Sciatic nerve (tissue), 2 donors: Measurements from ENCODE around the gene HOATZ. TPM values are rescaled to one million over a fixed set of nuclear protein-coding genes. Genes with fewer than 3 reads are reported as not detected.

Source experiments
- ATAC-seq: fragments of 200-7000 bp; cut with Tn5 transposase; one replicate; pipeline ENCODE4 v1.9.1; 2020; ENCODE audit warnings: mild to moderate bottlenecking, moderate library complexity
- DNase-seq: peaks from one replicate; pipeline ENCODE4 v3.0.0-alpha.2; 2020; ENCODE audit warnings: low spot score
- intact Hi-C: fragments of 100-400 bp; cut with DNase I; formaldehyde crosslinking; loops from one replicate; pipeline ENCODE4 v1.14.2; 2022
- microRNA-seq: library from miRNA; unstranded; fragments of <30 nt; microRNA quantifications from one replicate; pipeline ENCODE4 v1.2.0, GENCODE V29; 2020
- total RNA-seq: library from RNA; stranded (reverse); fragmentation: NEBNext Ultra II Directional; extraction: Animal tissue kit (Norgen Biotek cat#: 25700); gene quantifications from one replicate; pipeline ENCODE4 v1.2.1, GENCODE V29; 2021
- donor health status: DM: no; HTN: no; CAD: no.
- donor health status: DM: no; HTN: no; CAD: no.

Gene HOATZ
- total RNA-seq, 1 donor from 2014 or later: not detected

- DNase-seq (no peak), ATAC-seq (peak; percentile 37)
- intact Hi-C loops: loop anchor here (10.0 kb wide), 1 partner anchor 275 kb away; no protein-coding TSS in a partner anchor
Measured at GRCh38 chr11:111569476-111569875, 54.9 kb downstream of the HOATZ start.

GRCh38 chr11:111570796-111571195 is 56.2 kb downstream of the HOATZ start:
- intact Hi-C loops: no loop called here
- DNase-seq: no peak
- ATAC-seq: no peak

DNA sequence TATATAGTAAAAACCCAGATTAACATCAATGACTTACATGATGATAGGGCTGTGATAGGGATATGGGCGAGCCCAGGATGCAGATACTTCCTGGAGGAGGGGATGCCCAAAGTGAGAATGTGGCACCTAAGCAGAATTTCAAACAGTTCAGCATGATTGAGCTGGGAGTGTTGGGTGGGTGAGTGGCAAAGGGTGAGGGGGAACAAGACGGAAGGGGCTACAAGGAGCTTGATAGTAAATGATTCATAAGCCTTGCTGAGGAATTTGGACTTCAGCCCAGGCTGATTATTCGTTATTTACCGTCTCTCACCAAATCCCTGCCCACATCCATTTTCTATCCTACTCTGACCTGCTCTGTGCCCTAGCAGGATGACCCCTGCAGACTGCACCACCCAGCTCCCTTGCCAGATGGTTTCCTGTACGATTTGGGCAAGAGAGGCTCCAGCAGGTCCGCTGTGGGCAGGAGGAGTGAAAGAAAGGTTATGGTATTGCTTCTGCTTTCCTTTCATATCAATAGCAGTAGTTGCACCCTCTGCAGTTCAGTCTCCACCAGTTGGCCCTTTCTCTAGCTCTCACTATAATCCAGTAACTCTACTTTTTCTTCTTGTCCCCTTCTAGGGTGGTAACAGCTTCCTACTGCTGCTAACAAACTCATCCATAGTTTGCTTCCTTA is 57.4 kb downstream of the HOATZ start:
- intact Hi-C loops: no loop called here
- DNase-seq (no peak), ATAC-seq (no peak)

- ATAC-seq (no peak), DNase-seq (no peak)
- intact Hi-C loops: no loop called here
Measured at GRCh38 chr11:111572581-111572980, 58.0 kb downstream of the HOATZ start.

- DNase-seq (no peak), ATAC-seq (peak; percentile 61)
- intact Hi-C loops: no loop called here
Measured at GRCh38 chr11:111573821-111574249, 59.3 kb downstream of the HOATZ start.

DNA sequence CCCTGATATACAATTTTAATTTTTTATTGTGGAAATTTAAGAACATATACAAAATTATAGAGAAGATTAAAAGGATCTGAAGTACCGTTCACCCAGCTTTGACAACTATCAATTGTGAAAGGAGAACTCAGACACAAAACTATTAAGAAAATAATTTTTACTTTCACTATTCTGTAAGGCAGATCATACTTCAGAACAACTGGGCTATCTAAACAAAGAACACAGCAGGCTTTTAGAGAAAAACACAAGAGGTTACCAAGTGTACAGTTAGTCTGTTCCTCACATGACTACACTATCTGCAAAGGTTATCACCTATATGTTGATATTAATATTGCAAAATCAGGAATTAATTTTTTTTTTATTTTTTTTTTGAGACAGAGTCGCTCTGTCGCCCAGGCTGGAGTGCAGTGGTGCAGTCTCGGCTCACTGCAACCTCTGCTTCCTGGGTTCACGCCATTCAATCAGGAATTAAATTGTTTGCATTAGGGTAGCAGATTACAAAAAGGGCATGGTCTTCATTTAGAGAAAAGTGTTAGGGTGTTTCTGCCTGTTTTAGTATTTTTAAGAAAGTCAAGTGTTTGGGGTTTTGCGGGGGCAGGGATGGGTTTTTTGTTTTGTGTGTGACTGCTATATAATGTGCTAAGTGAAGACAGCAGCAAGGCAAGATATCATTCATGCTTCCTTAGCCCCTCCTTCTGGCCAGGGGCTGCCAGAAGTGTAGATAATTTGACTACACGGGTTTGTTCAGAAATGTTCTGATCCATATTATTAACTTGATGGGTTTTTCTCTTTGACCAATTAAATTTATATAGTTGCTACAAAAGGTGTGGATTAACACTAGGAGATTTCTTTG is 60.0 kb downstream of the HOATZ start:
- DNase-seq (no peak), ATAC-seq (peak; percentile 53)
- intact Hi-C loops: no loop called here

- intact Hi-C loops: no loop called here
Measured at GRCh38 chr11:111575740-111576139, 61.2 kb downstream of the HOATZ start.

GRCh38 chr11:111577821-111578220 is 63.2 kb downstream of the HOATZ start:
- ATAC-seq (no peak), DNase-seq (no peak)
- intact Hi-C loops: no loop called here

More at GRCh38 chr11:111575740-111576139, 61.2 kb downstream of the HOATZ start:
- ATAC-seq (no peak), DNase-seq (no peak)

GRCh38 chr11:111581341-111581740 is 66.8 kb downstream of the HOATZ start:
- DNase-seq (no peak), ATAC-seq (no peak)
- intact Hi-C loops: no loop called here

DNA sequence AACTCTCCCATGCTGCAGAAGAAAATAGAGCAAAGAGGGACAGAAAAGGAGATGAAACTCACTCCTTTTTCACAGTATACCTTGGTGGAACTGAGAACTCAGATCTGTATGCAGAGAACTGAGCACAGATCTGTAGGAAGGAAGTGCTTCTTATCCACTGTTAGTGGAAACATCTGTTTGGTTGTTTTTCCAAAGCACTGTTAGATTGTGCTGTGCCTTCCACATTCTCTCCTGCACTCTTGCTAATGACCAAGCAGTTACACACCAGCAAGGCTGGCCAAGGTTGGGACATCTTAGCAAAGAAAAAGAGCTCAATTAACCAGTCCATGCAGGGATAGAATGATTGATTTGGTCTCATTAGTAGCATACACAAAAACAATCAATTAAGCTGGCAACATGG is 67.6 kb downstream of the HOATZ start:
- intact Hi-C loops: no loop called here
- ATAC-seq (peak; percentile 28), DNase-seq (no peak)

DNA sequence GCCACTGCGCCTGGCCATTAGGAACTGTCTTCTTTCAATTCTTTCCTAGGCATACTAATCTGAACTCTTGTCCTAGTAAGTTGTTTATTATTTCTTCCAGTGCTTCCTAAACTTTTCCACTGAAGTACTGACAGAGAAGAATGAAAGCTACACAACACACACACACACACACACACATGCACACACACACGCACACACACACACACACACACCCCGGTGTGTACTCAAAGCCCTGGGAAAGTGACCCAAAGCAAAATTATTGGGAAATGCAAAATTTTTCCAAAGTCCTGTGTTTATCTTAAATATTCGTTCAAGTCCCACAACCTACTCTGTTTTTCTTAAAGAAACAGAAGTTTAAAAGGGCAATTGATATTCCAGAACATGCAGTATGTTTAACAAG is 68.3 kb downstream of the HOATZ start:
- intact Hi-C loops: no loop called here
- DNase-seq: no peak
- ATAC-seq: peak; percentile 39

- ATAC-seq (no peak), DNase-seq (no peak)
- intact Hi-C loops: no loop called here
Measured at GRCh38 chr11:111585371-111585770, 70.8 kb downstream of the HOATZ start.

DNA sequence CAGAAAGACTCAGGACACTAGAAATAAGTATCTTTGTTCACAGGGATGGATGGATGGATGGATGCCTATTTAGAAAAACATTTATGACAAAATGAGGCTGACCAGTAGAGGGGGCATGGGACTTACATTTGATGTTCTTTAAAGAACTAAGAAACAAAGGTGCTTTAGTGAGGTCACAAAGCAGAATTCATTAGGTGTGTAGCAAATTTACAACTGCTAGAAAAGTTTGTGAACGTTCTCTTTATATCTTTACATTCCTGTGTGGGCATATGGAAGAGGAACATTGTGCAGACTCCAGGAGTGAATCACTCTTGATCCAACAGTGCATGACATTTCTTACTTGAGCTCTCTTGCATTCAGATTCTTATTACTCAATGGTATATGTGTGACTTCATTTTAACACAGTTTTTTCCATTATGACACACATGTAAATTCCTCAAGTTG is 71.8 kb downstream of the HOATZ start:
- no peak for ATAC-seq
- DNase-seq: no peak
- intact Hi-C loops: no loop called here

Small RNA genes lying within 50 kb of the gene (microRNA-seq; reads per million reads assigned to microRNA genes)
- gene MIR34B (6.2 reads per million, percentile 14 among the genes with 10 or more reads in this experiment), gene MIR34C (119 reads per million, percentile 58 among the genes with 10 or more reads in this experiment)

Other genes with a start within 250 kb of the HOATZ start
- 3.1 TPM for gene POU2AF3, start 216.2 kb upstream of the HOATZ start, total RNA-seq
- 1.2 TPM for gene POU2AF1, start 135.5 kb upstream of the HOATZ start, total RNA-seq
- not detected for gene BTG4, start 2.4 kb upstream of the HOATZ start, total RNA-seq
- 11.0 TPM for gene LAYN, start 25.9 kb downstream of the HOATZ start, total RNA-seq
- 28.3 TPM for gene SIK2, start 87.7 kb downstream of the HOATZ start, total RNA-seq